Kidney epithelial cell (primary cell): ENCODE data around the gene TBX1. TPM values are rescaled to one million over a fixed set of nuclear protein-coding genes. Genes with fewer than 3 reads are reported as not detected.

Experiments used
- DNase-seq: peaks from one replicate; pipeline ENCODE4 v3.0.0-alpha.2; 2010; ENCODE audit warnings: low read depth
- H3K27me3 ChIP-seq: 2 replicates; pipeline ENCODE4 v1.6.0; 2011; ENCODE audit warnings: low read length; ENCODE audit not compliant: control insufficient read depth, insufficient read depth
- H3K36me3 ChIP-seq: 2 replicates; pipeline ENCODE4 v1.5.1; 2011; ENCODE audit warnings: low read length; ENCODE audit not compliant: control insufficient read depth, insufficient read depth
- H3K4me3 ChIP-seq: 2 replicates; pipeline ENCODE4 v1.5.1; 2011; ENCODE audit warnings: low read depth, mild to moderate bottlenecking, control low read depth, low read length
- CTCF ChIP-seq: IDR thresholded peaks from 2 replicates; pipeline ENCODE4 v1.5.1; 2011; ENCODE audit warnings: mild to moderate bottlenecking, moderate library complexity, low read length, control low read depth, inconsistent platforms; ENCODE audit not compliant: insufficient read depth, poor library complexity, severe bottlenecking
- total RNA-seq: library from RNA; depleted of rRNA; stranded (reverse); fragments of >200 nt; gene quantifications from 2 replicates; pipeline ENCODE4 v1.2.3, GENCODE V29; 2015

TBX1 gene
- total RNA-seq: not detected in 2 replicates

- H3K36me3 ChIP-seq: no peaks in the 10 kb centered on the region
- TF ChIP-seq CTCF: no peak
- no peak within 1 kb of the TSS for H3K4me3 ChIP-seq
- no peak for DNase-seq
- peaks cover 93% of the 10 kb centered on the region for H3K27me3 ChIP-seq
These were observed at the start of gene TBX1 for GRCh38 chr22:19760058-19760950. Gene TBX1 (plus strand): TSS chr22:19760778. CDS start chr22:19760844, 66 bp downstream.

- no peak for DNase-seq
- Histone ChIP-seq H3K36me3 (no peaks in the 10 kb centered on the region), H3K27me3 (peaks cover 45% of the 10 kb centered on the region), H3K4me3 (no peak overlapping the region)
- TF ChIP-seq CTCF: no peak
These were observed 47.3 kb upstream of the TBX1 start for GRCh38 chr22:19713245-19713644.

DNA sequence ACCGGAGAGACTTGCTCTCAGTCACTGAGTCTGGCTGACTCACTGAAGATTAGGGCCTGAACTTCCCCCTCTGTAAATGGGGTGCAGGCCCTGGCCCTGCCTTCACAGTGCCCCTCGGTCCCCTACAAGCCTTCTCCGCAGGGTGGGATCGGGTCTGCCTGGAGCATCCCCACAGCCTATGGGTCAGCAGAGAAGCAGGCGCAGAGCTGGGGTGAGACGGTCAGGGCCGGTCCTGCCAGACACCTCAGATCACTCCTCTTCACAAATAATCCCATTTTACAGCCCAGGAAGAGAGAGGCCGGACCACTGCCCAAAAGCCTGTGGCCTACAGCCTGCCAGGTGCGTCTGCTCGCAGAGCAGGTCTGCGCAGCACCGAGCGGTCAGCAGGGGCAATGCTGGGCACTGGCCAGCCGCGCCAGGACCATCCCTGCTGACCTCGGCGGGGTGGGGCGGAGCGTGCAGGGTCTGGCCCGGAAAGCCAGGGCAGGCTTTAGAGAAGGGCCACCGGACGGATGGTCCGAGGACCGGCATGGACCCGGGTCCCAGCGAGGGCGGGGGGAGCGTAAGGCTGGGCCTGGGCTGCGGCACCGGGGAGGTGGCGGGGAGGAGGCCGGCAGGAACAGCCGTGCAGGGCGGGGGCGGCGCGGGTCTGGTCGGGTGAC is 46.8 kb upstream of the TBX1 start:
- Histone ChIP-seq H3K36me3 (no peaks in the 10 kb centered on the region), H3K4me3 (peak overlapping the region; percentile 43), H3K27me3 (peaks cover 46% of the 10 kb centered on the region)
- no peak for TF ChIP-seq CTCF
- no peak for DNase-seq

GRCh38 chr22:19714312-19715187 is 46.0 kb upstream of the TBX1 start, which contains the start of gene SEPTIN5:
Gene SEPTIN5 (plus strand): TSS chr22:19714503. CDS start chr22:19714589, 86 bp downstream.
- no peak for TF ChIP-seq CTCF
- DNase-seq: no peak
- Histone ChIP-seq H3K4me3 (peak within 1 kb of the TSS; percentile 43), H3K36me3 (no peaks in the 10 kb centered on the region), H3K27me3 (peaks cover 47% of the 10 kb centered on the region)

DNA sequence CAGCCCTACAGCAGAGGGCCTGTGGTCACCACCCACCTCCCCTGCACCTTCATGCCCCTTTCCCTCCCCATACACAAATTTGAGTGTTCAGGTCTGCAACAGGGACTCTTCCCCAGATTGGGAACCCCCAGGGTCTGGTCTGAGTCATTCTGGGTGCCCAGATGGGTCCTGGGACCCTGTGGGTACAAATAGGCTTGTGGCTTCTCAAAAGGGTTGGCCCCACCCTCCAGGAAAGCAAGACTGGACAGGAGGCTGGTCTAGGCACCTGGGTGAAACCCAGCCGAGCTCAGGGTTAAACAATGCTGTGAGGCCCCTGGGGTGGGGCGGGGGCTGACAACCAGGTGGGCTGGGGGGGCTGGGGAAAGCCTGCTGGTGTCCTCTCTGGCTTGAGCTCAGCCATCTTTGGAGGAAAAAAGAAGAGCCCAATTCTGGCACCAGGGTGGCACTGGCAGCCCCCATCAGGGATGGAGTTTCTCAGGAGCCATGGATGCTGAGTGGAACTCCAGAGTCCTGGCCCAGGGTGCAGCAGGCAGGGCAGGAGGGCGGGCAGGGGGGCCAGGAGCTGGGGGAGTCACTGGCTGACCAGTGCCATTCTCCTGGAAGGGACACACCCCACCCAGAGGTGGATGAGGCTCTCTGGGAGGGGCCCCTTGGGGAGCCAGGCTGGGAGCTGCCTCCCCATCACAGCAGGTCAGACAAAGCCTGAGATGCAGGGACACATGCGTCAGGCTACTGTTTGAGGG is 45.2 kb upstream of the TBX1 start:
- H3K27me3 ChIP-seq: peaks cover 51% of the 10 kb centered on the region
- H3K36me3 ChIP-seq: no peaks in the 10 kb centered on the region
- TF ChIP-seq CTCF: no peak
- H3K4me3 ChIP-seq: no peak overlapping the region
- DNase-seq: no peak
